ENCODE measurements around the gene IGFBP6. TPM values are rescaled to one million over a fixed set of nuclear protein-coding genes. Genes with fewer than 3 reads are reported as not detected.

Gene IGFBP6
- total RNA-seq, 1 experiment from 2014 or later = 6.4 TPM

- CTCF ChIA-PET = interaction anchor here (0.9 to 11.2 kb wide), 9 partner anchors 11 to 153 kb away, joined by 4 to 474 read pairs (median 14); partner anchors contain the start of genes IGFBP6, SOAT2, SPRYD3 and TNS2
- Mint-ChIP-seq H3K9me3 (no peaks in the 10 kb centered on the region), H3K4me1 (peaks cover 7% of the 10 kb centered on the region), H3K27ac (no peak overlapping the region), H3K36me3 (no peaks in the 10 kb centered on the region), H3K4me3 (no peak overlapping the region), H3K27me3 (ENCODE audit: low read depth) (peaks cover 65% of the 10 kb centered on the region)
- TF ChIP-seq MLX (CRISPR knock-in tag; IDR thresholded peaks at IDR 0.05) = no peak
- no peak for TF ChIP-seq CREM (CRISPR knock-in tag; IDR thresholded peaks at IDR 0.05)
- TF ChIP-seq RORB (CRISPR knock-in tag; IDR thresholded peaks at IDR 0.05) = no peak
- TF ChIP-seq NFYB (CRISPR knock-in tag; conservative IDR thresholded peaks at IDR 0.05; ENCODE audit: low read depth) = no peak
- TF ChIP-seq, protein P1, sequence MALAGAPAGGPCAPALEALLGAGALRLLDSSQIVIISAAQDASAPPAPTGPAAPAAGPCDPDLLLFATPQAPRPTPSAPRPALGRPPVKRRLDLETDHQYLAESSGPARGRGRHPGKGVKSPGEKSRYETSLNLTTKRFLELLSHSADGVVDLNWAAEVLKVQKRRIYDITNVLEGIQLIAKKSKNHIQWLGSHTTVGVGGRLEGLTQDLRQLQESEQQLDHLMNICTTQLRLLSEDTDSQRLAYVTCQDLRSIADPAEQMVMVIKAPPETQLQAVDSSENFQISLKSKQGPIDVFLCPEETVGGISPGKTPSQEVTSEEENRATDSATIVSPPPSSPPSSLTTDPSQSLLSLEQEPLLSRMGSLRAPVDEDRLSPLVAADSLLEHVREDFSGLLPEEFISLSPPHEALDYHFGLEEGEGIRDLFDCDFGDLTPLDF (CRISPR knock-in tag; IDR thresholded peaks at IDR 0.05) = no peak
- TF ChIP-seq, protein P2, sequence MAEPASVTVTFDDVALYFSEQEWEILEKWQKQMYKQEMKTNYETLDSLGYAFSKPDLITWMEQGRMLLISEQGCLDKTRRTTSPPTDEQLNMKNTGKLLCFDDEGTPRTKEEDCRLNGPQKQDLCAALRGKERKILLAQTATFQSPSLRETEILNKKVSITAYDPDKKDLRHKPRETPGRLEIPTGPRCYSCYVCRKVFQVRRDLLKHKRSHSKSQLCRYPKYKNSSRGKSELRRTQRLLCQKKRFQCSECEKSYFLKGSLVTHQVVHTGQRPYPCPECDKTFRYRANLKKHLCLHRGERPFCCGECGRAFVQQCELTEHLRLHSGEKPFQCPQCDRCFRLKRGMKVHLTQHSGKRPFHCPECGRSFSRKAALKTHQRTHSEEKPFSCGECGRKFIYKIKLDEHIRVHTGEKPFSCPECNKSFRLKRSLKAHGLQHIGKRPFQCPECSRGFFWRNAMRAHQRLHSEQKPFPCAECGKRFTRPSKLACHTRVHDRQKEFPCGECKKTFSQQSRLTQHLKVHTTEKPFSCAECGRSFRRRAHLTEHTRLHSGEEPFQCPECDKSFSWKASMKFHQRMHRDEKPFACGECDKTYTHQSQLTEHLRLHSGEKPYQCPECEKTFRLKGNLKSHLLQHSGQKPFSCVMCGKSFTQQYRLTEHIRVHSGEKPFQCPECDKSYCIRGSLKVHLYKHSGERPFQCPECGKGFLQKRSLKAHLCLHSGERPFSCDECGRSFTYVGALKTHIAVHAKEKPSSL (CRISPR knock-in tag; conservative IDR thresholded peaks at IDR 0.05) = no peak
- no peak for TF ChIP-seq CDX4 (CRISPR knock-in tag; IDR thresholded peaks at IDR 0.05; ENCODE audit: borderline replicate concordance)
- TF ChIP-seq HMGA2 (CRISPR knock-in tag; IDR thresholded peaks at IDR 0.05) = no peak
- TF ChIP-seq ETV6 (CRISPR knock-in tag; IDR thresholded peaks at IDR 0.05) = no peak
- TF ChIP-seq, protein P3, sequence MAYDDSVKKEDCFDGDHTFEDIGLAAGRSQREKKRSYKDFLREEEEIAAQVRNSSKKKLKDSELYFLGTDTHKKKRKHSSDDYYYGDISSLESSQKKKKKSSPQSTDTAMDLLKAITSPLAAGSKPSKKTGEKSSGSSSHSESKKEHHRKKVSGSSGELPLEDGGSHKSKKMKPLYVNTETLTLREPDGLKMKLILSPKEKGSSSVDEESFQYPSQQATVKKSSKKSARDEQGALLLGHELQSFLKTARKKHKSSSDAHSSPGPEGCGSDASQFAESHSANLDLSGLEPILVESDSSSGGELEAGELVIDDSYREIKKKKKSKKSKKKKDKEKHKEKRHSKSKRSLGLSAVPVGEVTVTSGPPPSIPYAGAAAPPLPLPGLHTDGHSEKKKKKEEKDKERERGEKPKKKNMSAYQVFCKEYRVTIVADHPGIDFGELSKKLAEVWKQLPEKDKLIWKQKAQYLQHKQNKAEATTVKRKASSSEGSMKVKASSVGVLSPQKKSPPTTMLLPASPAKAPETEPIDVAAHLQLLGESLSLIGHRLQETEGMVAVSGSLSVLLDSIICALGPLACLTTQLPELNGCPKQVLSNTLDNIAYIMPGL (CRISPR knock-in tag; IDR thresholded peaks at IDR 0.05) = no peak
- TF ChIP-seq ATF2 (CRISPR knock-in tag; IDR thresholded peaks at IDR 0.05; ENCODE audit: borderline replicate concordance, low read depth) = no peak
- no peak for TF ChIP-seq ZNF232 (CRISPR knock-in tag; IDR thresholded peaks at IDR 0.05)
- TF ChIP-seq ZBTB21 (CRISPR knock-in tag; IDR thresholded peaks at IDR 0.05; ENCODE audit: borderline replicate concordance) = no peak
- no peak for TF ChIP-seq ZNF317 (CRISPR knock-in tag; IDR thresholded peaks at IDR 0.05; ENCODE audit: borderline replicate concordance, low read depth)
- no peak for TF ChIP-seq SOX15 (CRISPR knock-in tag; IDR thresholded peaks at IDR 0.05)
- POLR2A ChIA-PET = no interaction called here
- ATAC-seq = no peak
- DNase-seq (ENCODE audit: low spot score) = no peak
These were observed 36.7 kb upstream of the IGFBP6 start for GRCh38 chr12:53060721-53061276.

DNA sequence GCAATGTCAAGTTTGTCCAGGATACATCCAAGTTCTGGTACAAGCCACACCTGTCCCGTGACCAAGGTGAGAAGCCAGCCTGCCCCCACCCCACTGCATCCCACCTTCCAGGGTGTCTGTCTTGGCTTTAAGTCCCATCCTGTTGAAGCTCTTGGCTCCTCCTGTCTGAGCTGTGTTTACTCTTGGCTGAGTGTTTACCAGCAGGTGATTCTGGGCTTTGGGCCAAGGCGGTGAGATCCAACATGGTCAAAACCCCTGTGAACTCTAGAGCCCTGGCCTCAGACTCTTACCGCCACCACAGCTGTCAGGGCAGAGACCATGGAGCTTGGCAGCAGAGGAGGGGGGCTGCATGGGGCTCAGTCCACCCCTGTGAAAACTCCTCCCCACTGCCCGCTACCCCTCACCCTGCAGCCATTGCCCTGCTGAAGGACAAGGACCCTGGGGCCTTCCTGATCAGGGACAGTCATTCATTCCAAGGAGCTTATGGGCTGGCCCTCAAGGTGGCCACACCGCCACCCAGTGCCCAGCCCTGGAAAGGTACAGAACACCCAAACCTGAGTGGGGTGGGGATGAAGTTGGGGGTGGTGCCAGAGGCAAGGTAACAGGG is 36.0 kb upstream of the IGFBP6 start:
- H3K9me3 Mint-ChIP-seq = no peaks in the 10 kb centered on the region
- peaks cover 58% of the 10 kb centered on the region for H3K27me3 Mint-ChIP-seq (ENCODE audit: low read depth)
- DNase-seq (ENCODE audit: low spot score) = peak; percentile 57
- H3K4me1 Mint-ChIP-seq = peaks cover 7% of the 10 kb centered on the region
- ChIA-PET CTCF (interaction anchor here (0.7 to 11.2 kb wide), 19 partner anchors 6 to 260 kb away, joined by 3 to 474 read pairs (median 6); partner anchors contain the start of genes AAAS, IGFBP6, PFDN5 and SOAT2), POLR2A (interaction anchor here (1.3 kb wide), 1 partner anchor 17 kb away, joined by 3 read pairs; the partner anchor contains the start of gene SPRYD3)
- TF ChIP-seq SOX15 (CRISPR knock-in tag; IDR thresholded peaks at IDR 0.05) (no peak), TP53 (CRISPR knock-in tag; IDR thresholded peaks at IDR 0.05) (no peak), CREM (CRISPR knock-in tag; IDR thresholded peaks at IDR 0.05) (no peak), ZNF121 (CRISPR knock-in tag; IDR thresholded peaks at IDR 0.05) (0 out of 2 replicates have a peak, but pooled peaks have one; percentile 54), ZNF232 (CRISPR knock-in tag; IDR thresholded peaks at IDR 0.05) (no peak), EMX1 (CRISPR knock-in tag; IDR thresholded peaks at IDR 0.05) (no peak), NR1H2 (CRISPR knock-in tag; IDR thresholded peaks at IDR 0.05) (no peak), PRRX2 (CRISPR knock-in tag; IDR thresholded peaks at IDR 0.05) (no peak)
- TF ChIP-seq, protein P4, sequence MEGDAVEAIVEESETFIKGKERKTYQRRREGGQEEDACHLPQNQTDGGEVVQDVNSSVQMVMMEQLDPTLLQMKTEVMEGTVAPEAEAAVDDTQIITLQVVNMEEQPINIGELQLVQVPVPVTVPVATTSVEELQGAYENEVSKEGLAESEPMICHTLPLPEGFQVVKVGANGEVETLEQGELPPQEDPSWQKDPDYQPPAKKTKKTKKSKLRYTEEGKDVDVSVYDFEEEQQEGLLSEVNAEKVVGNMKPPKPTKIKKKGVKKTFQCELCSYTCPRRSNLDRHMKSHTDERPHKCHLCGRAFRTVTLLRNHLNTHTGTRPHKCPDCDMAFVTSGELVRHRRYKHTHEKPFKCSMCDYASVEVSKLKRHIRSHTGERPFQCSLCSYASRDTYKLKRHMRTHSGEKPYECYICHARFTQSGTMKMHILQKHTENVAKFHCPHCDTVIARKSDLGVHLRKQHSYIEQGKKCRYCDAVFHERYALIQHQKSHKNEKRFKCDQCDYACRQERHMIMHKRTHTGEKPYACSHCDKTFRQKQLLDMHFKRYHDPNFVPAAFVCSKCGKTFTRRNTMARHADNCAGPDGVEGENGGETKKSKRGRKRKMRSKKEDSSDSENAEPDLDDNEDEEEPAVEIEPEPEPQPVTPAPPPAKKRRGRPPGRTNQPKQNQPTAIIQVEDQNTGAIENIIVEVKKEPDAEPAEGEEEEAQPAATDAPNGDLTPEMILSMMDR (IDR thresholded peaks at IDR 0.05) = no peak; the same call in 1 of the 2 replicates
- H3K4me3 Mint-ChIP-seq = no peak overlapping the region
- peak; percentile 76 for ATAC-seq
- no peaks in the 10 kb centered on the region for H3K36me3 Mint-ChIP-seq
- H3K27ac Mint-ChIP-seq = no peak overlapping the region

Measured in WTC11 (cell line).